Measurements from ENCODE around the gene FGGY.
A peak's percentile ranks its signal among the peaks of the same experiment; 100 is the strongest.

FGGY gene

DNA sequence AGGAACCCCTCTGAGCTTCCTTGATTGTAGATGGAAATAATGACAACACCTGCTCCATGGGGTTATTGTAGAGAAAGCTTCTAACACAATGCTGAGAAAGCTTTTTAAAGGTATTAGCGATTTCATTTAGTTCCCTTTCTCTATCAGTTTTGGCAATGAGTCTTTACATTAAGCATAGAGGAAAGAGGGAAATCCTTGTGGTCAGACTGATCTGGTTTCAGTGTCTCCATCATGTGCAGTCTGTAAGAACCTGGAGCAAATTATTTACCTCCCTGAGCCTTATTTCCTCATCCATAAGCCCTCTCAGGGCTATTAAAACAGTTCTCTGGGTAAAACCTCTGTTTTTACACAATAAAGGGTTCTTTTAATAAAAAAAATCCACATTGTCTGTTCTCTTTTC is 87.5 kb downstream of the FGGY start:
- no peak for DNase-seq (ENCODE audit: low read depth)

DNA sequence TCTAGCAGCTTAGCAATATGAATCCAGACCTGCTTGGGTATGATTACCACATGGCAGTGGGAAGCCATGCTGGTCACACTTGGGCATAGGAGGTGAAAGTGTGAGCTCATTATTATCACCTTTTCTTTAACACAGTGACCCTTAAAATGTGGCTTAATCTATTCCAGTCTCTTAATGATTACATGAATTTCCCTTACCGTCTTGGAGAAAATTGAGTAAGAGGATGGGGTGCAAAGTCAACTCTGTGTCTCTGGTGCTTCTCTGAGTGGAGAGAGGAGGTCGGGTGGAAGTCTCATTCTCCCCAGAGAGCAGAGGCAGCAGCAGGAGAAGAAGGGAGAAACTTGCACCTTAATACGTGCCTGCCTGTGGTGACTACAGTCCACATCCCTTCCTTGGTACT is 91.3 kb downstream of the FGGY start:
- DNase-seq (ENCODE audit: low read depth) = no peak

DNA sequence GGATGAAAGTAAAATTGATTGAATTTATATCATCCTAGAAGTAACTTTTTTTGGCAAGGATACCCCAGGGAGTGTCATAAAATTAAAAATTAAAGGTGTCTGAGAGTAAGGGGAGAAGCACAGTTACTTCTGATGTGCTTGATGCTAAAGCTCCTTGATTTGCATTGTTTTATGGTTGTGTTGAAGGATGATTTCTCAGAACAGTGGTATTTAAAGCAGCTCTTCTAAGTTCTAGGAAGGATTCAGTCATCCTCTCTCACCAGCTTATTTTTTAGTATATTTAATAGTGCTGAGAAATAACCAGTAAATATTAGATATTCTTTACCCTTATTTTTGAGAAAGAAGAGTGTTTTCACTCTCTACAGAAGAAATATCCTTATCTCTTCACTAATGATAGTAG is 93.0 kb downstream of the FGGY start:
- no peak for DNase-seq (ENCODE audit: low read depth)

DNA sequence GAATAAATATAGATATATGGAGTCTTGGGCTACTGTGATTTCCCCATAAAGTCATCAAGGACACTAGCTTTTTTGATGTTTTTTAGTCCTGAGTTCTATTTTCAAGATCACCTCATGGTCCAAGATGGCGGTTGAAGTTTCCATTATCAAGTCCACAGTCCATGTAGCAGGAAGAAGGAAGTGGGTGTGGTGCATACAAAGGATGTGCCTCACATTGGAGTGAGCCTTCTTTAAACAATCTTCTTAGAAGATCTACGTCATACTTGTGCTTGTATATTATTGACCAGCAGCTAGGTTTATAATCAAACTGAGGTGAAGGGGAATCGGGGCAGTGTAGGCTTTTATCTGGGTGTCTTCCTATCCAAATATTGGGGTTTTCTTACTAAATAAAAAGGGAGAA is 93.4 kb downstream of the FGGY start:
- DNase-seq (ENCODE audit: low read depth) = no peak

DNA sequence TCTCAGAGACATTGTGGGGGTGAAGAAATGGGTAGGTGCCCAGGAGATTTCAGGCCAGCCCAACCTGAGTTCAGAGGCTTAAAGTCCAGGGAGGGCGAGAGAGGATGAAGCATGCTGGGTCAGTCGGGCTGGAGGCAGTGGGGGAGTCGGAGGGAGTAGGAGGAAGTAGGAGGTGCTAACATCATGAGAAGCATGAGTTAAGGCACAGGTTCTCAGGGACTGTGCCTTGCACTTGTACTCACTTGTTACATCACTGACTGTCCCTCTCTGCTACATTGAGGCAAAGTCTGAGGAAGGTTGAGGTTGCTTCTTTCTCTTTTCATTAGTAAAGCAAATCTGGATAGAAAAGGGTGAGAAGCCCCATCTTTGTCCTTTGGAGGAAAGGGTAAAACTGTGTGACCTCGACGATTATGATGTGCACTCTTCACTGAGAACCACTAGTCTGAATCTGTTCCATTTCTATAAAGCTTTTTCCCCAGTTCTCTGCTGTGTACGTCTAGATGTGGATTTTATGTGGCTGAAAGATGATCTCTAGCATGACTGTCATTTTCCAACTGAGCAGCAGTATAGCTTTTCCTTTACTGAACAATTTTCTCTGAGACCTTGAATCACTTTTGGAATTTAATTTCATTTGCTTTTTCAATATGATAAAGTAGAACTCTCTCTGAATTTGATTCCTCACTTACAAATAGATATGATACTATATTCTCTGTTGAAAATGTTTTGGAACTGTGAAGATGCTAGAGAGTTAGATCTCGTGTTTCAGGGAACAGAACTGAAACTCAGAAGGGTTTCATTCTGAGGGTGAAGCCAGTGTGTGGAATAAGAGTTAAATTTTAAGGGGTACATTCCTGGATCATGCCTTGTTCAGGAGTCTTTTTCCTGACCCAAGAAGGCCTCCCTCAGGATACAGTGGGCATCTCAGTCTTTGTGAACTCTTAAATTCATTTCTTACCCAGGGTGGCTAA is 94.6 kb downstream of the FGGY start:
- DNase-seq (ENCODE audit: low read depth) = no peak

DNA sequence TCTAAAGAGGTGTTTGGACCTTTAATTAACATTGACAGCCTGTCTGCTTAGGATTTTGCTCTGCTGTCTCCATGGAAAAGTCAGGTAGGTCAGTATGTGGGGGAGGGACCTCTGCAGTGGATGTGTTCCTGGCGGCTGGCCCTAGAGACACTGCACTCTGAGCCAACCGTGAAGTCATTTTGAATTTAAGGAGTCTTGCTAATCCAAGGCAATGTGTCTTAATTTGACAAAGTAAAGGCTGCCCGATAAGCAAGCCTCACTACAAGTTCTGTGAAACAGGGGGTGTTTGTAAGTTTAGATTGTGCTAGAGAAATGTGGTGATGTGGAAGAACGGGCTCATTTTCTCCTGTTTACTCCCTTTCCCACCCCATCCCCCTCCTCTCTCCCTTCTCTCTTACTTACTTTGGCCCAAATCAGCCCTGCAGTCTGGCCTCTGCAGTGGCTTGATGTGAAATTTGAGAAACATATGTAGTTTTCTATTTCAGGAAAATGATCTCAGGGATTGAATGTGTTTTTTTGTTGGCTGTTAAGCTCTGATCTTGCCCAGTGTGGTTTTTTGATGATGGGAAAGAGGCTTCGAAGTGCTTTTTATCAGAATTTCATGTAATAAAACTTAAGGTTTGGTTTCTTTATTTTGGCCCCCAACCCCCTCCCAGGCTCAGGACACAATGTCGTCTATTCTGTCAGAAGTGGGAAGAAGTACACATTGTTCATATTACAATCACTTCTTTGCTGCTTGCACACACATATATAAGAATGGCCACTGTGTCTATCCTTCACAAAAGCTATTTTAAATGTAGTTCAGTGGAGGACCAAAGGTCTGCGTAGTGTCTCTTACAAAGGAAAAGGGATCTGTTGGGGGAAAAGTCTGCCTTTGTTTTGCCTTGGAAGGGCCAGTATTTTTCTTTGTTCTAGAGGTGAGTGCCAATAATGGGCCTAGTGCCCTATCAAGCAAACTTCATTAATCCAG is 96.6 kb downstream of the FGGY start:
- DNase-seq (ENCODE audit: low read depth) = peak; percentile 92

DNA sequence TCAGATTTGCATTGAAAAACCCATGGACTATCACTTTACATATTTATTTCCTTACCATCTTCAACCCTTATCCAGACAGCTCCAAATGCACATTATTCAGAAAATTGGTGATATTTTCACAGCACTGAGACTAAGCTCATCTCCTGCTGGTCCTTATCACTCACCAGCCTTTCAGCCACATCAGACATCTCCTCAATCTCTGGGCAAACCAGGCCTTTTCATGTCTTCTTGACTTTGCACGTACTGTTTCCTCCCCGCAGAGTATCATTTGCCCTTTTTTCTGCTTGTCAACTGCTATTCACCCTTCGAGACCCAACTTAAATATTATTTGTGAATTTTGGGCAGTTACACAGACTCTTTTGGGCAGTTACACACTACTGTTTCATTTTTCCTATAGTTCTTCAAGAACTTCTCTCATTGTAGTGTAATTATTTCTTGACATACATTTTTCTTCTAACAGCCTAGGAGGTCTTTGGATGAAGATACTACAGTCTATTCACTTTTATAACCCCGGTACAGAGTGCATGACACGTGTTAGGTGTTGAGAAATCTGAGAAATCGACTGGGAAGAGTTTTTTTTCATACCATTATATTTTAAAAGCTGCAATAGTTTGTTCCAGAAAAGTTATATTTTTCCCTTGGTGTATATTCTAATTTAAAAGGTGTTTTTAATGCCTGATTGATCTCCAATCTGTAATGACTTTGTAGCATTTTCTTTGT is 98.0 kb downstream of the FGGY start:
- no peak for DNase-seq (ENCODE audit: low read depth)

DNA sequence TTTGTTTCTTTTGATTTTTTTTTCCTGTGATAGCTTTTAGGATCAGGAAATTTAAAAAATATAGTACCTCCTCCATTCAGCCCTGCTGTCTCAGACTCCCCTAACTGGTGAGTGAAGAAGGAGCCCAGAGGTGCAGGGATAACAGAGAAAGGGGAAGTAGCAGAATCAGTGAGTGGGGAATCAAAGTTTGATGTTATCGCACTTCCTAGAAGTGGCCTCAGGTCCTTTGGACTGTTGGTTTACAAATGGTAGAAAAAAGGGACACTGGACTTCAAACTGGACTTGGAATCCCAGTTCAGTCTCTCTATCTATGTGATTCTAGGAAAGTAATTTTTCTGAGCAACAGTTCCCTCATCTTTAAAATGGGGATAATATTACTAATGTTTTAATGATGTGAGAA is 99.5 kb downstream of the FGGY start:
- DNase-seq (ENCODE audit: low read depth) = no peak

DNA sequence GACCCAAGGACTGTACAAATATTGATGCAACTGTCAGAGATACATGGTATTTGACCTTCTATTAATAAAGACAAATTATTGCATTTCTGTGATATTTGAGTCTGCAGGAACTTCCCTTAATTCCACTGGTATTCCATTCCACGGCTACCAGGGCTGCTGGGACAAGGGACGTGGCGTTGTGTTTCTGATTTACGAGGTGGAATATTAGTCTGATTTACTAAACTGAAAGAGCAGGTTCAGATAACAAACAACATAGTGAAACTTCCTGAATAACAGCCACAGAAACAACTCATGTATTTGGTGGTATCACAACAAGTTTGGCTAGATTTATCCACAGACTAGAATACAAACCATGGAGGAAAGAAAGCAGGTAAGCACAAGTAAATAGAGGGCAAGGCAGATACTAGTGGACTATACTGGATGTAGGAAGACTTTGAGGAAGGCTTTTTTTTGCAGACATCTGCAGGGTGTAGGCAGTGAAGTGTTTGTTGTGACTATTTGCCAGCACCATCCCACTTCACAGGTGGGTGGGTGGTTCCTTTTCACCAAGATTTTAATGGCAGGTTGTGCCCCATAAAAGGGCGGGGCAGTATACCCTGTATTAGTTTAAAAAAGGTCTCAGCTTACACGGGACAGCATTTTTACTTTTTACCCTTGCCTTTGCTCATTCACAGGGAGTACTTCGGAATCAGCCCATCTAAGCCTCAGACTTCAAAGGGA is 100.4 kb downstream of the FGGY start:
- no peak for DNase-seq (ENCODE audit: low read depth)

DNA sequence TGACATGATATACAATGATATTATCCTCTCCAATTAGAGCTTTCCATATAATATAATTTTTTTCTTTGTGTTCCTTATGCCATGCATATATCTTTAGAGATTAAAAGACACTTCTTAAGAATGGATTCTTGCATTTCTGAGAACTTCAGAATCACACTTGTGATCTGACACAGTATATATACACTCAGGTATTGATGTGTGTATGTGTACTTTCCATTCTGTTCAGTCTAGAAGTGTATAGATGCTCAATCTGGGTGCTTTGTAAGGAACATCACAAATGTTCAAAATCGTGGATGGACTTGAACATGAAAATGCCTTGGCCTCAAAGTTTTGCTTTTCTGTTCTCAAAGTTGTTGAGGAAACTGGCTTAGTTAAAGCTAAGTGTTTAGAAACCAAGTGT is 102.7 kb downstream of the FGGY start:
- no peak for DNase-seq (ENCODE audit: low read depth)

DNA sequence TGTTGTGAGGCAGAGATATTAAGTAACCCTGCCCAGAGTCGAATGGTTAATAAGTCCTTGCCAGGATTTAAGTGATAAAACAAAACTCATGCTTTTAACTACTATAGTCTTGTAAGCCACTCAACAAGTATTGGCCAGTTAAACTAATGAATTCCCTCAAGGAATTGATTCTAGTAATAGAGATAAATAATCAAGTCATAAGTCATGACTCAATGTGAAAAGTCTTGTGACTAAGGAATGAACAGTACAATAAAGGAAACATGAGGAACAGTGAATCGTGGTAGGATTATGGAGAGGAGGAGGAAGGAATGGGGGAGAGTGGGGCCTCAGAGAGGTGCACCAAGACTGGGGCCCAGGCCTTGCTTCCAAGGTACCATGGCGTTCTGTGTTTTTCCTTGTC is 104.7 kb downstream of the FGGY start:
- no peak for DNase-seq (ENCODE audit: low read depth)

DNA sequence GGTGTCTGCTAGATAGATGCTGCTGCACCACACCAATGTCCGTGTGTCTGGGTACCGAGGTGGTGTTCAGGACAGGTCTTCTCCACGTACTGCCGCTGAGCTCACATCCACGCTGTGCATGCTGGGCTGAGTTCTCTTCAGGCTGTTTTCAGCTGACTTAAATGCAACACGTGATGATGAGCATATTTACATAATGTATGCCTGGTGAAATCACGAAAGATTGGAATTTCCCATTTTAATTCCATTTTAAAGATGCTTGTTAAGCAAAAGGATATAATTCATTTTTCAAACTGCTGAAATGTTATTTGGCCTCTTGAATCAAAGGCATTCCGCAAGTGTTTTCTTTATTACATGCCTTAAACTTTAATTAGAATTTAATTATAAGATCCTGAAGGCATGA is 107.9 kb downstream of the FGGY start:
- DNase-seq (ENCODE audit: low read depth) = no peak

DNA sequence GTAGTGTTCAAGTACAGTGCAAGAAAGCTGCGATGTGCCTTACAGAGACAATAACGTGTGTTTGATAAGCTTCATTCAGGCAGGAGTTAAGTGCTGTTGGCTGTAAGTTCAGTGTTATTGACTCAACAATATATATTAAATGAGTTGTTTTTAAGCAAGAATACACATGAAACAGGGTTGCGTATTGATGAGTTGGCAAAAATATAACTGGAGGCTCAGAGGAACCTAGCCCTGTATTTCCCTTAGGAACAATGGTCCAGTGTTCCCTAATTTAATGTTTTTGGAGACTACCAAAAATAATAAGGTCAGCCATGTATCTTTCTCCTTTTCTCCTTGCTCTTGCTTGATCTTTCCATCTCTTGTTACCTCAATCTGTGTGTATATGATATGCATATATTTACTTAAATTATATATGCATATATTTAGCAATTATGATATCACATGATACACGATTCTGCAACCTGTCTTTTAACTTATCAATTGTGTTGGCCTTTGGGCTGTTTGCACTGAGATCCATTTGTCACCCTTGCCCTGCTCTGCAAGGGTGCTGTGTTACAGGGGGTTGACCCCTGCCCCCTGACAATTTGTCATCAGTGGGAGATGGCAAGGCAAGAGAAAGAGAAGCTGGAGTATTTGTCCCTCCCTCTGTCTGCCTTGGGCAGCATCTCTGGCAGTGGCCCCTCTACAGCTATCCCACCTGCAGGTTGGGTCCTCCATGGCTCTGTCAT is 109.7 kb downstream of the FGGY start:
- DNase-seq (ENCODE audit: low read depth) = no peak

DNA sequence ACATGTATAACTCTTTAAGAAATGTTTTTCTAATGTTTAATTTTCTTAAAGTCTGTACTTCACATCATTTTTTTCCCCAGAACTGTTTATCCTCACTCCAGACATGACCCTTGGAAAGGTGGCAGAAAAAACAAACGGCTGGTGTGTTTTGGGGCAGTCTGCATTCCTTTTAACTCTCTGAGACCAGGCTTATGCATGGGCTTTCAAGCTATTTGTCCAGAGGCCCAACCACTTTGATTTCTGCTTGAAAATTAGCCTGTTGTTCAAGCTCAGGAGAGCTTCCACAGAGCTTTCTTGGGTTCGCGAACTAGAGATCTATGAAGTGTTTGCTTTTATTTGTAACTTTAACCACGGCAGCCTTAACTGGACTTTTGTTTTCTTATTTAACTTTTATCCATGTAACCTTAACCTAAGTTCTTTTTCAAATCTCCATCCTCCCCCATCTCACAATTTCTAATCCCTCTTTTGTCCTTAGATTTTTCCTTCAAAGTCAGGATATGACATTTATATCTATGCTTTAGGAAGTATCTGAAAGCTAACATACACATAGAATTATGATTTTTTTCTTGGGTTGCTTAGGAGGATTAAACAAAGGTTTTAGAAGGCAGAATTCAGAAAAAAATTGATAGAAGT is 111.8 kb downstream of the FGGY start:
- peak; percentile 43 for DNase-seq (ENCODE audit: low read depth)

DNA sequence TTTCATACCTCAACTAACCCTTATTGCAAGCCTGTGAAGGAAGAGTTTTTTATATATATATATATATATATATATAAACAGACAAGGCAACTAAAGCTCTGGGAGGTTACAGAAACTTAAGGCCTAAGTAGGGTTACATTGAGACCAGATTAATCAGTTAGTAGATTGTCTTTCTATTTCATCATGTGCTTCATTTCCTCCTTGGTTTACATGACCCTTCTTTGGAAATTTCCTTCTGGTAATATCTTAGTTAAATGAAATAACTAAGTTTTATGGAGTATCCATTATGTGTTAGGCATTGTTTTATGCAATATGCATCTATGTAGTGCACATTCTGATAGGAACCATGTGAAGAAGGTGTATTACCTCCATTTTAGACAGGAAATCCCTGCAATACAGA is 112.7 kb downstream of the FGGY start:
- no peak for DNase-seq (ENCODE audit: low read depth)

DNA sequence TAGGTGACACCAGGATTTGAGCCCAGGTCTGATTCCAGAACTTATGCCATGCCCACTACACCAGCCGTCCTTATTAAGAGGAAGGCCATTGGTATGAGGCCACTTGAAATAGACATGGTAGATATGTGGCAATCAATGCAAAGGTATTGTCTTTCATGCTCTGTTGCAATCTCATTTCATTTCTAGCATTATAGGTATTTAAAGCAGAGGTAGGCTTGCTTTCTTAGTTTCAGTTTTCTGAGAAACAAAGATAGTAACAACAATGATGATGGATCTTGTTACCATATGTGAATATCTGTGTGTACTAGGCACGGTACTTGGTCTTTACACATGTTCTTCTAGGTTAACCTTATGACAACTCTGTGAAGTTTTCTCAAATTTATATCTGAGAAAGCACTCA is 113.1 kb downstream of the FGGY start:
- DNase-seq (ENCODE audit: low read depth) = no peak

DNA sequence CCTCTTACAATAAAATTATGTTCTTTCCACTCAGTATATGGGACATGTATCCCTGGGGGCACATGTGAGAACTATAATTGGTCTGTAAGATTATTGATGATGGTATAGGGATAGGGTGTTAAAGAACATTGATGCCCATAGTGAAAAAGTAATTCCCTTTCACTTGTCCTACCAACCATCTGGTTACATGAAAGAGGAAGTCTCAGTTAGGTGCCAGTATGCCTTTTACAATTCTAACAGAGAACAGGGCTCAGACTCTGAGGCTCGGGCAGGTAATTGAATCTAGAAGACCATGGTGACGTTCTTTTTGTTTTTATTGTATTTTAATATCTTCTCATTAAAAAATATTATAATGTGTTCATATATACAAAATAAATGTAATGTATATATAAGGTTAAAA is 113.6 kb downstream of the FGGY start:
- no peak for DNase-seq (ENCODE audit: low read depth)

DNA sequence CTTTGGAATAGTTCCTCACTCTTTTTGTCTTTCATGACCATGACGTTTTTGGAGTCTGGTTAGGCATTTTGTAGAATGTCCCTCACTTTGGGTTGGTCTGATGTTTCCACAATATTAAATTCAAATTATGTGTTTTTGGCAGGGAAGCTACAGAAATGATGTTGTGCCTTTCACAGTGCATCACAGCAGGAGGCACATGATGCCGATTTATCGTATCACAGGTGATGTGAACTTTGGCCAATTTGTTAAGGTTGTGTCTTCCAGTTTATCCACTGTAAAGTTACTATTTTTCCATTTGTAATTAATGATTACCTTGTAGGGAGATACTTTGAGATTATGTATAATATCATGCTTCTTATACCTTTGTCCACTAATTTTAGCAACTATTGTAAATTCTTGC is 114.3 kb downstream of the FGGY start:
- no peak for DNase-seq (ENCODE audit: low read depth)

DNA sequence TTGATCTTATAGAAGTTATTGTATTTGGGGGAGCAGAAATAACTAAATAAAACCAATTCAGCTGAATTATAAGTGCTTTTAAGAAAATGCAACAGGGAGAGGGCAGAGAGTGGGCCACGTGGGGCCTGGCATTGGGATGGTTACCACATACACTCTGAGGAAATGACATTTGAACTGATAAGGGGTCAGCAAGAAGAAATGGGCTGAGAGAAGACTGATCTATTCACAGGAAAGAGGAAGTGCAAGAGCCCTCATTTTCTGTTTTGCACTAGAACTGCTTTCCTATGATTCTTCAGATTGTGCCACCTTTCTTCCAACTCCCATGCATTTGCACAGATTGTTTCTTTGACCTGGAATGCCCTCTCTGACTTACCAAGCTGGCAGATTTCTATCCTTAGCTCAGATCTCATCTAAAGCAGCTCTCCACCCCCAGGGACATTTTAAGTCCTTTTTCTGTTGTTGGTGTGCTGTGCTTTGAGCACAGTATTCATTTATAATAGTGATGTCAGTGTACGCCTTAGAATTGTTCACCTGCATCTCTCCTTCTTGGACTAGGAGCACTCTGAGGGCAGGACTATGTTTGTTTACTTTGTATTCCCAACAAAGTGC is 115.9 kb downstream of the FGGY start:
- DNase-seq (ENCODE audit: low read depth) = no peak

DNA sequence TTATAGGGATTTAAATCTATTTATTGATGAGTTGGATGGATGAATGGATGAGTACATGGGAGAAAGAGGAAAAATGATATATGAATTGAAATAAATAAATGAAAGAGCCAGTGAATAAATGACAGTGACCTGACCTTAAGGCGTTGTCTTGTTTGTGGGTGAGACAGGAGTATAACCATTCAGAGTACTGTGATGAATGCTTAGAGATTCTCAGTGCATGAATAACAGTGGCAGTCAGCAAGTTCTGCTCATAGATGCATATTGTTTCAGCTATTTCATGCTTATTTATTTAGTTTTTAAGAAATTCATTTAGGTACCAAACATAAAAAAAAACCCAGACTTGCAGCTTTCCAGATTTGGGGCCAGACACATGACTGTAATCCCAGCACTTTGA is 116.4 kb downstream of the FGGY start:
- DNase-seq (ENCODE audit: low read depth) = no peak
